B cell (primary cell): ENCODE results near the gene OSR1. TPM values are rescaled to one million over a fixed set of nuclear protein-coding genes. Genes with fewer than 3 reads are reported as not detected.

Source experiments
- ATAC-seq: fragments of 200-7000 bp; cut with Tn5 transposase; one replicate; pipeline ENCODE4 v1.10.0; 2021; ENCODE audit warnings: low read depth, mild to moderate bottlenecking, moderate number of reproducible peaks, moderate library complexity
- CTCF ChIA-PET: fragments of 350-600 bp; sonication (Branson Sonifier 250); formaldehyde crosslinking; loops from one replicate; lab custom pipeline; 2021; ENCODE audit warnings: antibody characterized with exemption, inconsistent platforms; lab: Charles Lee
- POLR2A ChIA-PET: fragments of 350-600 bp; sonication (Branson Sonifier 250); formaldehyde crosslinking; loops from one replicate; lab custom pipeline; 2021; ENCODE audit warnings: antibody characterized with exemption; lab: Charles Lee
- DNase-seq: peaks from one replicate; pipeline ENCODE4 v3.0.0; 2013
- H2AFZ ChIP-seq: 2 replicates; pipeline ENCODE4 v1.6.1; 2012; ENCODE audit warnings: mild to moderate bottlenecking, low read depth, low read length; ENCODE audit not compliant: insufficient read depth, poor library complexity, severe bottlenecking
- H3K27ac ChIP-seq, 2 donors: 1 replicate in 1 of 2; 2 replicates in 1 of 2; pipeline ENCODE4 v1.5.1; 2012 to 2013; ENCODE audit warnings: low read length in 2 of 2, mild to moderate bottlenecking in 2 of 2, moderate library complexity in 1 of 2
- H3K27me3 ChIP-seq, 4 experiments: fragments of 200-600 bp in 1 of 4; sonication (generic) in 1 of 4; replicated peaks in 1 of 4; 1 replicate in 2 of 4; 2 replicates in 2 of 4; pipeline versions ENCODE4 v1.6.1 to v1.7.0; 2013 to 2016; ENCODE audit warnings: low read length in 3 of 4, mild to moderate bottlenecking in 2 of 4, mixed read lengths in 1 of 4, moderate library complexity in 1 of 4; ENCODE audit not compliant: insufficient read depth in 4 of 4, control insufficient read depth in 3 of 4; ENCODE audit errors: control extremely low read depth in 1 of 4
- H3K36me3 ChIP-seq, 2 experiments: replicated peaks in 1 of 2; 1 replicate in 1 of 2; 2 replicates in 1 of 2; pipeline versions ENCODE4 v1.6.1 to v1.7.1; 2013; ENCODE audit warnings: low read length in 1 of 2; ENCODE audit not compliant: insufficient read depth in 2 of 2, control insufficient read depth in 1 of 2; ENCODE audit errors: control extremely low read depth in 1 of 2, extremely low read depth in 1 of 2
- H3K4me1 ChIP-seq, 2 donors: fragments of 200-600 bp in 1 of 2; sonication (generic) in 1 of 2; 1 replicate in 1 of 2; 2 replicates in 1 of 2; pipeline versions ENCODE4 v1.5.1 to v1.6.1; 2013 to 2017; ENCODE audit warnings: low read length in 2 of 2; ENCODE audit not compliant: control insufficient read depth in 2 of 2, insufficient read depth in 2 of 2
- H3K4me2 ChIP-seq: replicated peaks from 2 replicates; pipeline ENCODE3; 2012; ENCODE audit warnings: mild to moderate bottlenecking, low read depth, low read length; ENCODE audit not compliant: poor library complexity, severe bottlenecking
- H3K4me3 ChIP-seq, 5 experiments: fragments of 200-600 bp in 1 of 5; sonication (generic) in 1 of 5; 1 replicate in 3 of 5; 2 replicates in 2 of 5; pipeline versions ENCODE4 v1.5.1 to v1.7.0; 2011 to 2016; ENCODE audit warnings: low read length in 4 of 5, mild to moderate bottlenecking in 4 of 5, low read depth in 2 of 5, control low read depth in 1 of 5, moderate library complexity in 1 of 5; ENCODE audit not compliant: insufficient read depth in 1 of 5; ENCODE audit errors: control extremely low read depth in 1 of 5, extremely low read depth in 1 of 5
- H3K79me2 ChIP-seq: fragments of 200-600 bp; sonication (generic); one replicate; pipeline ENCODE4 v1.6.0; 2016; ENCODE audit warnings: low read length; ENCODE audit not compliant: control insufficient read depth, insufficient read depth
- H3K9ac ChIP-seq: fragments of 200-600 bp; sonication (generic); 2 replicates; pipeline ENCODE4 v1.6.1; 2017; ENCODE audit warnings: mild to moderate bottlenecking, low read length, moderate library complexity
- H3K9me3 ChIP-seq, 3 donors: one replicate each; pipeline versions ENCODE4 v1.6.1 to v1.7.1; 2013; ENCODE audit warnings: low read length in 2 of 3; ENCODE audit not compliant: control insufficient read depth in 2 of 3, insufficient read depth in 1 of 3; ENCODE audit errors: control extremely low read depth in 1 of 3
- H4K20me1 ChIP-seq: 2 replicates; pipeline ENCODE4 v1.6.0; 2012; ENCODE audit warnings: mild to moderate bottlenecking, low read length; ENCODE audit not compliant: insufficient read depth, control insufficient read depth, poor library complexity, severe bottlenecking
- H3K27ac Mint-ChIP-seq: one replicate; pipeline ENCODE4 v1.8.0; 2021; ENCODE audit warnings: mixed read lengths
- H3K27me3 Mint-ChIP-seq: one replicate; pipeline ENCODE4 v1.8.0; 2021; ENCODE audit warnings: mixed read lengths
- H3K4me1 Mint-ChIP-seq: one replicate; pipeline ENCODE4 v1.8.0; 2021; ENCODE audit warnings: mixed read lengths
- H3K4me3 Mint-ChIP-seq: one replicate; pipeline ENCODE4 v1.8.0; 2021; ENCODE audit warnings: mixed read lengths
- H3K9me3 Mint-ChIP-seq: one replicate; pipeline ENCODE4 v1.8.0; 2022; ENCODE audit warnings: mixed read lengths; ENCODE audit not compliant: insufficient read depth
- EZH2 ChIP-seq: IDR thresholded peaks from 2 replicates; pipeline ENCODE4 v1.6.1; 2012; ENCODE audit warnings: borderline replicate concordance, low read depth, mild to moderate bottlenecking, moderate library complexity, low read length; ENCODE audit not compliant: insufficient read depth, poor library complexity, severe bottlenecking
- WGBS: methylation state at CpG from one replicate; pipeline ENCODE4 v1.1.5; 2013; ENCODE audit warnings: missing lambda C conversion rate; ENCODE audit not compliant: insufficient coverage; 5-methylcytosine and 5-hydroxymethylcytosine counted together
- intact Hi-C: fragments of 100-400 bp; cut with micrococcal nuclease; formaldehyde crosslinking; loops from one replicate; pipeline ENCODE4 v1.10.0; 2022
- polyA plus RNA-seq: library from polyadenylated mRNA; depleted of rRNA; stranded (reverse); fragments of >200 nt; gene quantifications from 2 replicates; pipeline ENCODE4 v1.2.3, GENCODE V29; 2012
- small RNA-seq: library from RNA; depleted of rRNA; stranded (forward); fragments of <200 nt; gene quantifications from one replicate; pipeline ENCODE3, GENCODE V24; 2012; ENCODE audit warnings: low replicate concordance, low read depth; ENCODE audit not compliant: insufficient read length
- total RNA-seq, 2 donors: library from RNA; stranded (reverse); fragments of 120-200 nt in 1 of 2; gene quantifications; 1 replicate in 1 of 2; 2 replicates in 1 of 2; pipeline versions ENCODE4 v1.2.3 to v1.2.4, GENCODE V29; 2013 to 2022
- TF ChIP-seq, protein P1 (sequence below): fragments of 200-600 bp; IDR thresholded peaks from one replicate; pipeline ENCODE4 v1.8.0; 2022; ENCODE audit warnings: antibody characterized with exemption, mild to moderate bottlenecking

OSR1 gene
- total and polyA plus RNA-seq, 2 donors (not counting 1 experiment from before 2014, with no cell fraction given), result not detected

DNA sequence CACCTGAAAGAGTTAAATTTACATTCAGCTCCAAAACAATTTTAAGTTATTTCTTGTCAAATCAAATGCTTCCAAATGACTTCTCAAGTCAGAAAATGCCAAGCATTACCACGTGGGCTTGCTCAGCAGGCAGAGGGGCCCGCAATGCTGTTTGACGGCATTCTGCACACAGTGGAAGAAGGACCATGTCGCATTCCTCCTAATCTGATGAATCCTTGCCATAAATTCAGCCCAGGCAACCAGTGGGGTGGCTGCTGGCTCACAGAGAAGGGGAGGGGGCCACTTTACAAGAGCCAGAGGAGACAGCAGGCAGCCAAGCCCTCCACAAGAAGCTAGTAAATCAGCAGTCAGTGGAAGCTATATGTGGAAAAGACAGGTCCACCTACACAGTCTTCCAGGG is 56.7 kb downstream of the OSR1 start:
- H3K27ac Mint-ChIP-seq, result no peak overlapping the region
- Histone ChIP-seq H3K27ac (no peak overlapping the region), H3K9ac (no peak overlapping the region), H3K36me3 (no peaks in the 10 kb centered on the region), H3K27me3 (no peaks in the 10 kb centered on the region), H3K79me2 (no peaks in the 10 kb centered on the region), H2AFZ (no peak overlapping the region), H4K20me1 (no peaks in the 10 kb centered on the region), H3K4me2 (no peak overlapping the region), H3K4me3 (no peak overlapping the region), H3K9me3 (no peaks in the 10 kb centered on the region), H3K4me1 (no peaks in the 10 kb centered on the region)
- H3K4me1 Mint-ChIP-seq, result no peaks in the 10 kb centered on the region
- ChIA-PET CTCF (no interaction called here), POLR2A (no interaction called here)
- H3K27me3 Mint-ChIP-seq, result no peaks in the 10 kb centered on the region
- H3K9me3 Mint-ChIP-seq, result no peaks in the 10 kb centered on the region
- no peak overlapping the region for H3K4me3 Mint-ChIP-seq
- no peak for DNase-seq
- intact Hi-C loops, result no loop called here
- 76% methylated on average over 4 of the region's 4 CpGs for WGBS
- no peak for ATAC-seq
- no peak for TF ChIP-seq EZH2
- TF ChIP-seq, protein P1, sequence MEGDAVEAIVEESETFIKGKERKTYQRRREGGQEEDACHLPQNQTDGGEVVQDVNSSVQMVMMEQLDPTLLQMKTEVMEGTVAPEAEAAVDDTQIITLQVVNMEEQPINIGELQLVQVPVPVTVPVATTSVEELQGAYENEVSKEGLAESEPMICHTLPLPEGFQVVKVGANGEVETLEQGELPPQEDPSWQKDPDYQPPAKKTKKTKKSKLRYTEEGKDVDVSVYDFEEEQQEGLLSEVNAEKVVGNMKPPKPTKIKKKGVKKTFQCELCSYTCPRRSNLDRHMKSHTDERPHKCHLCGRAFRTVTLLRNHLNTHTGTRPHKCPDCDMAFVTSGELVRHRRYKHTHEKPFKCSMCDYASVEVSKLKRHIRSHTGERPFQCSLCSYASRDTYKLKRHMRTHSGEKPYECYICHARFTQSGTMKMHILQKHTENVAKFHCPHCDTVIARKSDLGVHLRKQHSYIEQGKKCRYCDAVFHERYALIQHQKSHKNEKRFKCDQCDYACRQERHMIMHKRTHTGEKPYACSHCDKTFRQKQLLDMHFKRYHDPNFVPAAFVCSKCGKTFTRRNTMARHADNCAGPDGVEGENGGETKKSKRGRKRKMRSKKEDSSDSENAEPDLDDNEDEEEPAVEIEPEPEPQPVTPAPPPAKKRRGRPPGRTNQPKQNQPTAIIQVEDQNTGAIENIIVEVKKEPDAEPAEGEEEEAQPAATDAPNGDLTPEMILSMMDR, result no peak

Small RNA genes lying within 50 kb of the gene (small RNA-seq; reads per million reads assigned to genes)
- gene MIR4757, result not detected
